ENCODE data around the gene SMIM5. TPM values are rescaled to one million over a fixed set of nuclear protein-coding genes. Genes with fewer than 3 reads are reported as not detected.

The SMIM5 gene
- total and polyA plus RNA-seq, 9 of the 15 experiments (the other 6 are each of a cell fraction or from before 2014, with no cell fraction given) = 0.08 TPM; not detected in 8

- TF ChIP-seq MTF1 (CRISPR knock-in tag; IDR thresholded peaks at IDR 0.05; ENCODE audit: borderline replicate concordance) (no peak), ZC3H11A (IDR thresholded peaks at IDR 0.05; ENCODE audit: low read depth, low read length) (no peak), TCF7 (IDR thresholded peaks at IDR 0.05; ENCODE audit: borderline replicate concordance) (no peak; the same call in 1 of the 2 replicates), RHOXF2B (CRISPR knock-in tag; conservative IDR thresholded peaks at IDR 0.05) (no peak), KDM5B (IDR thresholded peaks at IDR 0.05; ENCODE audit: insufficient replicate concordance, low read depth, low read length) (peak; percentile 72), HSF4 (CRISPR knock-in tag; IDR thresholded peaks at IDR 0.05; ENCODE audit: borderline replicate concordance) (no peak), PHB (CRISPR knock-in tag; IDR thresholded peaks at IDR 0.05) (no peak), MIER1 (IDR thresholded peaks at IDR 0.05; ENCODE audit: low read depth) (no peak), IFI16 (CRISPR knock-in tag; IDR thresholded peaks at IDR 0.05) (no peak), ZNF224 (CRISPR knock-in tag; IDR thresholded peaks at IDR 0.05) (no peak), ZNF280A (IDR thresholded peaks at IDR 0.05; ENCODE audit: low read depth, partially characterized antibody) (no peak), ZNF639 (CRISPR knock-in tag; conservative IDR thresholded peaks at IDR 0.05 in 1 of 2, IDR thresholded peaks at IDR 0.05 in 1 of 2) (no peak), RFX5 (IDR thresholded peaks at IDR 0.05; ENCODE audit: low read depth, low read length) (no peak), XRCC4 (IDR thresholded peaks at IDR 0.05; ENCODE audit: extremely low read depth, insufficient read depth, insufficient read length) (no peak), ZNF197 (CRISPR knock-in tag; IDR thresholded peaks at IDR 0.05; ENCODE audit: low read depth) (0 out of 2 replicates have a peak, but pooled peaks have one; percentile 27), HNRNPH1 (optimal IDR thresholded peaks at IDR 0.05; ENCODE audit: low read depth, low read length) (no peak)
- TF ChIP-seq, protein P1, sequence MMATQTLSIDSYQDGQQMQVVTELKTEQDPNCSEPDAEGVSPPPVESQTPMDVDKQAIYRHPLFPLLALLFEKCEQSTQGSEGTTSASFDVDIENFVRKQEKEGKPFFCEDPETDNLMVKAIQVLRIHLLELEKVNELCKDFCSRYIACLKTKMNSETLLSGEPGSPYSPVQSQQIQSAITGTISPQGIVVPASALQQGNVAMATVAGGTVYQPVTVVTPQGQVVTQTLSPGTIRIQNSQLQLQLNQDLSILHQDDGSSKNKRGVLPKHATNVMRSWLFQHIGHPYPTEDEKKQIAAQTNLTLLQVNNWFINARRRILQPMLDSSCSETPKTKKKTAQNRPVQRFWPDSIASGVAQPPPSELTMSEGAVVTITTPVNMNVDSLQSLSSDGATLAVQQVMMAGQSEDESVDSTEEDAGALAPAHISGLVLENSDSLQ (IDR thresholded peaks at IDR 0.05) = no peak
- TF ChIP-seq, protein P2, sequence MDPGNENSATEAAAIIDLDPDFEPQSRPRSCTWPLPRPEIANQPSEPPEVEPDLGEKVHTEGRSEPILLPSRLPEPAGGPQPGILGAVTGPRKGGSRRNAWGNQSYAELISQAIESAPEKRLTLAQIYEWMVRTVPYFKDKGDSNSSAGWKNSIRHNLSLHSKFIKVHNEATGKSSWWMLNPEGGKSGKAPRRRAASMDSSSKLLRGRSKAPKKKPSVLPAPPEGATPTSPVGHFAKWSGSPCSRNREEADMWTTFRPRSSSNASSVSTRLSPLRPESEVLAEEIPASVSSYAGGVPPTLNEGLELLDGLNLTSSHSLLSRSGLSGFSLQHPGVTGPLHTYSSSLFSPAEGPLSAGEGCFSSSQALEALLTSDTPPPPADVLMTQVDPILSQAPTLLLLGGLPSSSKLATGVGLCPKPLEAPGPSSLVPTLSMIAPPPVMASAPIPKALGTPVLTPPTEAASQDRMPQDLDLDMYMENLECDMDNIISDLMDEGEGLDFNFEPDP (CRISPR knock-in tag; IDR thresholded peaks at IDR 0.05) = no peak
- TF ChIP-seq, protein P3, sequence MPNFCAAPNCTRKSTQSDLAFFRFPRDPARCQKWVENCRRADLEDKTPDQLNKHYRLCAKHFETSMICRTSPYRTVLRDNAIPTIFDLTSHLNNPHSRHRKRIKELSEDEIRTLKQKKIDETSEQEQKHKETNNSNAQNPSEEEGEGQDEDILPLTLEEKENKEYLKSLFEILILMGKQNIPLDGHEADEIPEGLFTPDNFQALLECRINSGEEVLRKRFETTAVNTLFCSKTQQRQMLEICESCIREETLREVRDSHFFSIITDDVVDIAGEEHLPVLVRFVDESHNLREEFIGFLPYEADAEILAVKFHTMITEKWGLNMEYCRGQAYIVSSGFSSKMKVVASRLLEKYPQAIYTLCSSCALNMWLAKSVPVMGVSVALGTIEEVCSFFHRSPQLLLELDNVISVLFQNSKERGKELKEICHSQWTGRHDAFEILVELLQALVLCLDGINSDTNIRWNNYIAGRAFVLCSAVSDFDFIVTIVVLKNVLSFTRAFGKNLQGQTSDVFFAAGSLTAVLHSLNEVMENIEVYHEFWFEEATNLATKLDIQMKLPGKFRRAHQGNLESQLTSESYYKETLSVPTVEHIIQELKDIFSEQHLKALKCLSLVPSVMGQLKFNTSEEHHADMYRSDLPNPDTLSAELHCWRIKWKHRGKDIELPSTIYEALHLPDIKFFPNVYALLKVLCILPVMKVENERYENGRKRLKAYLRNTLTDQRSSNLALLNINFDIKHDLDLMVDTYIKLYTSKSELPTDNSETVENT (CRISPR knock-in tag; IDR thresholded peaks at IDR 0.05) = no peak
These were observed 33.9 kb downstream of the SMIM5 start, which contains the start of the genes RECQL5 and SAP30BP (continued) for GRCh38 chr17:75666959-75667790.
